ENCODE results near the gene NCR2. TPM values are rescaled to one million over a fixed set of nuclear protein-coding genes. Genes with fewer than 3 reads are reported as not detected.

The NCR2 gene
- total RNA-seq, 1 experiment from 2014 or later: not detected

DNA sequence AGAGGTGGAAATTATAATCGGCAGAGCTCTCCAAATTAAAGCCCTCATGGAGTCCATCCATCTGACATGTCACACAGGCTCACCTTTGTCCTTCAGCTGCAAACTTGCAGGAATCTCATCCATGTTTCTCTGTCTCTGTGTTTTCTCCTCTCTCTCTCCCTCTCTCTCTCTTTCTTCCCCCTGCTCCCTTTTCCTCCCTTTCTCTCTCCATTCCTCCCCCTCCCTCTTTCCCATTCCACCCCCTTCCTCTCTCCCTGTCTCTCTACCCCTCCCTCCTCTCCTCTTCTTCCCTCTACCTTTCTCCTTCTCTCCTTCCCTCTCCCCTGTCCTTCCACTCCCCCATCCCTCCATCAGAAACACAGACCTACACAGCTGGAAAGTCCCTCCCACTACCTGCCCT is 6.8 kb downstream of the NCR2 start:
- Histone ChIP-seq H3K4me3 (replicated peaks in 1 of 2; ENCODE audit: low read depth in 1 of 2, low read length in 2 of 2) (no peak overlapping the region), H3K9ac (ENCODE audit: low read length) (no peak overlapping the region), H4K20me1 (ENCODE audit: insufficient read depth) (no peaks in the 10 kb centered on the region), H3K27ac (ENCODE audit: low read depth, low read length) (no peak overlapping the region), H3K27me3 (ENCODE audit: insufficient read depth, low read length) (0 out of 2 replicates have a peak, but pooled peaks cover 8% of the 10 kb centered on the region), H2AFZ (ENCODE audit: low read depth, low read length, poor library complexity, severe bottlenecking) (no peak overlapping the region), H3K36me3 (ENCODE audit: control insufficient read depth in 1 of 2, insufficient read depth in 2 of 2, low read length in 2 of 2) (no peaks in the 10 kb centered on the region), H3K4me1 (ENCODE audit: control insufficient read depth in 1 of 2, insufficient read depth in 2 of 2, low read length in 2 of 2) (no peaks in the 10 kb centered on the region), H3K9me3 (ENCODE audit: control insufficient read depth in 1 of 2, insufficient read depth in 1 of 2, low read depth in 1 of 2, low read length in 2 of 2) (no peaks in the 10 kb centered on the region), H3K9me2 (ENCODE audit: insufficient read depth) (no peaks in the 10 kb centered on the region), H3K79me2 (ENCODE audit: insufficient read depth, low read length) (no peaks in the 10 kb centered on the region), H3K4me2 (ENCODE audit: low read length) (no peak overlapping the region)
- BruUV-seq (replicated peaks): no TSS peak
- ChIA-PET CTCF (no interaction called here), POLR2A (no interaction called here), RAD21 (ENCODE audit: low non-redundant PET in 1 of 2, low total read pairs in 2 of 2, uncharacterized antibody in 2 of 2, unreplicated experiment in 2 of 2) (no interaction called here)
- intact Hi-C loops (cut with micrococcal nuclease): no loop called here
- ATAC-seq (no peak), DNase-seq (ENCODE audit: low read depth, low spot score) (no peak)
- TF ChIP-seq, protein P1, sequence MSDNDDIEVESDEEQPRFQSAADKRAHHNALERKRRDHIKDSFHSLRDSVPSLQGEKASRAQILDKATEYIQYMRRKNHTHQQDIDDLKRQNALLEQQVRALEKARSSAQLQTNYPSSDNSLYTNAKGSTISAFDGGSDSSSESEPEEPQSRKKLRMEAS (IDR thresholded peaks at IDR 0.05): no peak
- TF ChIP-seq, protein P2, sequence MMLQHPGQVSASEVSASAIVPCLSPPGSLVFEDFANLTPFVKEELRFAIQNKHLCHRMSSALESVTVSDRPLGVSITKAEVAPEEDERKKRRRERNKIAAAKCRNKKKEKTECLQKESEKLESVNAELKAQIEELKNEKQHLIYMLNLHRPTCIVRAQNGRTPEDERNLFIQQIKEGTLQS (IDR thresholded peaks at IDR 0.05): no peak
- TF ChIP-seq SIN3A (IDR thresholded peaks at IDR 0.05; ENCODE audit: low read depth): no peak
- TF ChIP-seq, protein P3, sequence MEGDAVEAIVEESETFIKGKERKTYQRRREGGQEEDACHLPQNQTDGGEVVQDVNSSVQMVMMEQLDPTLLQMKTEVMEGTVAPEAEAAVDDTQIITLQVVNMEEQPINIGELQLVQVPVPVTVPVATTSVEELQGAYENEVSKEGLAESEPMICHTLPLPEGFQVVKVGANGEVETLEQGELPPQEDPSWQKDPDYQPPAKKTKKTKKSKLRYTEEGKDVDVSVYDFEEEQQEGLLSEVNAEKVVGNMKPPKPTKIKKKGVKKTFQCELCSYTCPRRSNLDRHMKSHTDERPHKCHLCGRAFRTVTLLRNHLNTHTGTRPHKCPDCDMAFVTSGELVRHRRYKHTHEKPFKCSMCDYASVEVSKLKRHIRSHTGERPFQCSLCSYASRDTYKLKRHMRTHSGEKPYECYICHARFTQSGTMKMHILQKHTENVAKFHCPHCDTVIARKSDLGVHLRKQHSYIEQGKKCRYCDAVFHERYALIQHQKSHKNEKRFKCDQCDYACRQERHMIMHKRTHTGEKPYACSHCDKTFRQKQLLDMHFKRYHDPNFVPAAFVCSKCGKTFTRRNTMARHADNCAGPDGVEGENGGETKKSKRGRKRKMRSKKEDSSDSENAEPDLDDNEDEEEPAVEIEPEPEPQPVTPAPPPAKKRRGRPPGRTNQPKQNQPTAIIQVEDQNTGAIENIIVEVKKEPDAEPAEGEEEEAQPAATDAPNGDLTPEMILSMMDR (IDR thresholded peaks at IDR 0.05 in 2 of 3, conservative IDR thresholded peaks at IDR 0.05 in 1 of 3; ENCODE audit: borderline replicate concordance in 1 of 3, insufficient read depth in 1 of 3, low read depth in 2 of 3, low read length in 2 of 3): no peak
- TF ChIP-seq YY1 (IDR thresholded peaks at IDR 0.05; ENCODE audit: extremely low read depth, insufficient replicate concordance, low read depth, low read length): no peak
- TF ChIP-seq POLR2A (IDR thresholded peaks at IDR 0.05; ENCODE audit: borderline replicate concordance, extremely low read depth, insufficient read depth, insufficient read length): no peak
- no peak for TF ChIP-seq RAD21 (IDR thresholded peaks at IDR 0.05; ENCODE audit: low read depth)
- TF ChIP-seq EGR1 (IDR thresholded peaks at IDR 0.05; ENCODE audit: low read depth): no peak
- TF ChIP-seq EZH2phosphoT487 (IDR thresholded peaks at IDR 0.05; ENCODE audit: borderline replicate concordance): no peak
- TF ChIP-seq, protein P4, sequence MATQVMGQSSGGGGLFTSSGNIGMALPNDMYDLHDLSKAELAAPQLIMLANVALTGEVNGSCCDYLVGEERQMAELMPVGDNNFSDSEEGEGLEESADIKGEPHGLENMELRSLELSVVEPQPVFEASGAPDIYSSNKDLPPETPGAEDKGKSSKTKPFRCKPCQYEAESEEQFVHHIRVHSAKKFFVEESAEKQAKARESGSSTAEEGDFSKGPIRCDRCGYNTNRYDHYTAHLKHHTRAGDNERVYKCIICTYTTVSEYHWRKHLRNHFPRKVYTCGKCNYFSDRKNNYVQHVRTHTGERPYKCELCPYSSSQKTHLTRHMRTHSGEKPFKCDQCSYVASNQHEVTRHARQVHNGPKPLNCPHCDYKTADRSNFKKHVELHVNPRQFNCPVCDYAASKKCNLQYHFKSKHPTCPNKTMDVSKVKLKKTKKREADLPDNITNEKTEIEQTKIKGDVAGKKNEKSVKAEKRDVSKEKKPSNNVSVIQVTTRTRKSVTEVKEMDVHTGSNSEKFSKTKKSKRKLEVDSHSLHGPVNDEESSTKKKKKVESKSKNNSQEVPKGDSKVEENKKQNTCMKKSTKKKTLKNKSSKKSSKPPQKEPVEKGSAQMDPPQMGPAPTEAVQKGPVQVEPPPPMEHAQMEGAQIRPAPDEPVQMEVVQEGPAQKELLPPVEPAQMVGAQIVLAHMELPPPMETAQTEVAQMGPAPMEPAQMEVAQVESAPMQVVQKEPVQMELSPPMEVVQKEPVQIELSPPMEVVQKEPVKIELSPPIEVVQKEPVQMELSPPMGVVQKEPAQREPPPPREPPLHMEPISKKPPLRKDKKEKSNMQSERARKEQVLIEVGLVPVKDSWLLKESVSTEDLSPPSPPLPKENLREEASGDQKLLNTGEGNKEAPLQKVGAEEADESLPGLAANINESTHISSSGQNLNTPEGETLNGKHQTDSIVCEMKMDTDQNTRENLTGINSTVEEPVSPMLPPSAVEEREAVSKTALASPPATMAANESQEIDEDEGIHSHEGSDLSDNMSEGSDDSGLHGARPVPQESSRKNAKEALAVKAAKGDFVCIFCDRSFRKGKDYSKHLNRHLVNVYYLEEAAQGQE (IDR thresholded peaks at IDR 0.05; ENCODE audit: low read depth): no peak
- no peak for TF ChIP-seq TCF7L2 (IDR thresholded peaks at IDR 0.05; ENCODE audit: borderline replicate concordance, extremely low read depth, insufficient read depth, insufficient read length)
- TF ChIP-seq SP1 (IDR thresholded peaks at IDR 0.05; ENCODE audit: low read depth): no peak
- no peak for TF ChIP-seq EZH2 (IDR thresholded peaks at IDR 0.05)
- TF ChIP-seq POLR2AphosphoS5 (IDR thresholded peaks at IDR 0.05; ENCODE audit: low read depth, low read length): no peak
- TF ChIP-seq ELF1 (IDR thresholded peaks at IDR 0.05; ENCODE audit: borderline replicate concordance, low read depth): no peak
- TF ChIP-seq ZNF274 (IDR thresholded peaks at IDR 0.05; ENCODE audit: low read depth, low read length): no peak
- no peak for TF ChIP-seq CBX3 (IDR thresholded peaks at IDR 0.05; ENCODE audit: low read depth)
- no peak for TF ChIP-seq ZFX (IDR thresholded peaks at IDR 0.05)
- no peak for TF ChIP-seq JUND (IDR thresholded peaks at IDR 0.05)
- no peak for TF ChIP-seq FOSL1 (IDR thresholded peaks at IDR 0.05; ENCODE audit: low read depth)
